Measurements from ENCODE around the gene HERC4. TPM values are rescaled to one million over a fixed set of nuclear protein-coding genes. Genes with fewer than 3 reads are reported as not detected.

The HERC4 gene
- total and polyA plus RNA-seq, 2 donors (not counting 3 experiments of a cell fraction or from before 2014, with no cell fraction given) = 10.6 to 73.7 TPM

DNA sequence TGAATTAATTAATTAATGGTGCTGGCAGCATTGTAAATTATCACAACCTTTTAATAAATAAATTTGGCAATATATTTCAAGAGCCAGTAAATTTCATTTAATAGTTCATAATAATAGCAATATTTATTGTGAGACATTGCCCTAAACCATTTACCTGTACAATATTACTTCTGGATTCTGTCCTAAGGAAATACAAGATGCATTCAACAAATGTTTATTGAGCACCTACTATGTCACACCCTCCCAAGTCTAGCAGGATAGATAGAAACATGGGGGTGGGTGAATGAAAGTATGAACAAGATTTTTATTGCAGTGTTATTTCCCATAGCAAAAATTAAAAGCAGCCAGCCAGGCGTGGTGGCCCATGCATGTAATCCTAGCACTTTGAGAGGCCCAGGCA, 4.4 kb upstream of the HERC4 start:
- no peak for TF ChIP-seq EZH2 (IDR thresholded peaks at IDR 0.05; ENCODE audit: borderline replicate concordance, low read depth, low read length, severe bottlenecking)
- no peak for TF ChIP-seq MYC (IDR thresholded peaks at IDR 0.05; ENCODE audit: low read depth, low read length)
- no peak for TF ChIP-seq POLR2A (IDR thresholded peaks at IDR 0.05; ENCODE audit: low read depth, low read length)
- TF ChIP-seq FOS (IDR thresholded peaks at IDR 0.05; ENCODE audit: borderline replicate concordance, insufficient read depth, low read length) = no peak
- TF ChIP-seq JUN (IDR thresholded peaks at IDR 0.05; ENCODE audit: borderline replicate concordance, insufficient read depth, insufficient read length, low read depth) = no peak
- TF ChIP-seq, protein P1, sequence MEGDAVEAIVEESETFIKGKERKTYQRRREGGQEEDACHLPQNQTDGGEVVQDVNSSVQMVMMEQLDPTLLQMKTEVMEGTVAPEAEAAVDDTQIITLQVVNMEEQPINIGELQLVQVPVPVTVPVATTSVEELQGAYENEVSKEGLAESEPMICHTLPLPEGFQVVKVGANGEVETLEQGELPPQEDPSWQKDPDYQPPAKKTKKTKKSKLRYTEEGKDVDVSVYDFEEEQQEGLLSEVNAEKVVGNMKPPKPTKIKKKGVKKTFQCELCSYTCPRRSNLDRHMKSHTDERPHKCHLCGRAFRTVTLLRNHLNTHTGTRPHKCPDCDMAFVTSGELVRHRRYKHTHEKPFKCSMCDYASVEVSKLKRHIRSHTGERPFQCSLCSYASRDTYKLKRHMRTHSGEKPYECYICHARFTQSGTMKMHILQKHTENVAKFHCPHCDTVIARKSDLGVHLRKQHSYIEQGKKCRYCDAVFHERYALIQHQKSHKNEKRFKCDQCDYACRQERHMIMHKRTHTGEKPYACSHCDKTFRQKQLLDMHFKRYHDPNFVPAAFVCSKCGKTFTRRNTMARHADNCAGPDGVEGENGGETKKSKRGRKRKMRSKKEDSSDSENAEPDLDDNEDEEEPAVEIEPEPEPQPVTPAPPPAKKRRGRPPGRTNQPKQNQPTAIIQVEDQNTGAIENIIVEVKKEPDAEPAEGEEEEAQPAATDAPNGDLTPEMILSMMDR (IDR thresholded peaks at IDR 0.05; ENCODE audit: extremely low read depth in 1 of 2, insufficient read depth in 1 of 2, low read depth in 1 of 2, low read length in 2 of 2) = no peak
- TF ChIP-seq, protein P2, sequence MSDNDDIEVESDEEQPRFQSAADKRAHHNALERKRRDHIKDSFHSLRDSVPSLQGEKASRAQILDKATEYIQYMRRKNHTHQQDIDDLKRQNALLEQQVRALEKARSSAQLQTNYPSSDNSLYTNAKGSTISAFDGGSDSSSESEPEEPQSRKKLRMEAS (IDR thresholded peaks at IDR 0.05; ENCODE audit: insufficient read depth, insufficient read length) = no peak
- TF ChIP-seq POLR2AphosphoS5 (IDR thresholded peaks at IDR 0.05; ENCODE audit: insufficient read depth, low read depth, low read length) = no peak
- peaks cover 3% of the 10 kb centered on the region for H3K4me1 ChIP-seq (ENCODE audit: control insufficient read depth, extremely low read depth, insufficient read depth, low read length)
- no peaks in the 10 kb centered on the region for H4K20me1 ChIP-seq (replicated peaks; ENCODE audit: control insufficient read depth, extremely low read depth, insufficient read depth, low read length)
- H3K4me3 ChIP-seq (replicated peaks in 1 of 3; ENCODE audit: insufficient read depth in 1 of 3, low read depth in 1 of 3, low read length in 3 of 3) = no peak overlapping the region
- intact Hi-C loops (cut with micrococcal nuclease) = loop anchor here (10.0 kb wide), 1 partner anchor 225 kb away; no protein-coding TSS in a partner anchor
- DNase-seq (ENCODE audit: low read depth, low spot score) = no peak
- ChIA-PET CTCF (no interaction called here), POLR2A (no interaction called here)
- H3K9ac ChIP-seq (replicated peaks; ENCODE audit: extremely low read depth, insufficient read depth, low read length) = no peak overlapping the region
- H3K4me2 ChIP-seq (ENCODE audit: insufficient read depth, low read length) = no peak overlapping the region
- peaks cover 7% of the 10 kb centered on the region for H3K79me2 ChIP-seq (ENCODE audit: control insufficient read depth, insufficient read depth, low read length)
- no peak for FAIRE-seq
- H3K27me3 ChIP-seq (ENCODE audit: control insufficient read depth in 2 of 2, insufficient read depth in 2 of 2, low read length in 2 of 2) = no peaks in the 10 kb centered on the region
- no peak overlapping the region for H3K27ac ChIP-seq (ENCODE audit: insufficient read depth, low read depth, low read length)
- no peaks in the 10 kb centered on the region for H3K9me1 ChIP-seq (replicated peaks; ENCODE audit: control insufficient read depth, extremely low read depth, insufficient read depth, low read length)
- H3K36me3 ChIP-seq (ENCODE audit: control insufficient read depth in 2 of 2, extremely low read depth in 1 of 2, insufficient read depth in 2 of 2, low read length in 2 of 2) = no peaks in the 10 kb centered on the region
- no peaks in the 10 kb centered on the region for H3K9me3 ChIP-seq (replicated peaks; ENCODE audit: control insufficient read depth, insufficient read depth, low read length)
- no peak overlapping the region for H2AFZ ChIP-seq (ENCODE audit: low read depth, low read length)
- BruUV-seq (replicated peaks) = no TSS peak
- dilution Hi-C loops (cut with MboI; ENCODE audit: extremely low pct_ligation_motif_present, low sequenced_read_pairs) = no loop called here

Measured in endothelial cell of umbilical vein (primary cell).